HG03571 (cell line): Measurements from ENCODE around the gene NEGR1.

Experiments used
- ATAC-seq: cut with Tn5 transposase; IDR thresholded peaks from one replicate; pipeline ENCODE4 v1.9.1; 2021; ENCODE audit not compliant: unreplicated experiment

Gene NEGR1

GRCh38 chr1:71587961-71588360, 694.4 kb downstream of the NEGR1 start:
- ATAC-seq: no peak

GRCh38 chr1:71586030-71586429, 696.3 kb downstream of the NEGR1 start:
- no peak for ATAC-seq

- ATAC-seq: no peak
These were observed 698.6 kb downstream of the NEGR1 start for GRCh38 chr1:71583756-71584155.

- no peak for ATAC-seq
These were observed 699.7 kb downstream of the NEGR1 start for GRCh38 chr1:71582673-71583072.

- ATAC-seq: no peak
These were observed 704.7 kb downstream of the NEGR1 start for GRCh38 chr1:71577451-71578131.

GRCh38 chr1:71572038-71572437, 710.3 kb downstream of the NEGR1 start:
- ATAC-seq: peak; percentile 66

- no peak for ATAC-seq
These were observed 715.9 kb downstream of the NEGR1 start for GRCh38 chr1:71566413-71566812.

- no peak for ATAC-seq
These were observed 716.5 kb downstream of the NEGR1 start for GRCh38 chr1:71565831-71566230.

GRCh38 chr1:71565262-71565661, 717.1 kb downstream of the NEGR1 start:
- no peak for ATAC-seq

- ATAC-seq: no peak
These were observed 720.0 kb downstream of the NEGR1 start for GRCh38 chr1:71562298-71562697.

GRCh38 chr1:71561729-71562128, 720.6 kb downstream of the NEGR1 start:
- no peak for ATAC-seq

GRCh38 chr1:71561206-71561605, 721.1 kb downstream of the NEGR1 start:
- no peak for ATAC-seq

- ATAC-seq: no peak
These were observed 722.5 kb downstream of the NEGR1 start for GRCh38 chr1:71559880-71560279.

- ATAC-seq: no peak
These were observed 725.2 kb downstream of the NEGR1 start for GRCh38 chr1:71557138-71557537.

GRCh38 chr1:71548398-71548890, 733.9 kb downstream of the NEGR1 start:
- ATAC-seq: no peak

- no peak for ATAC-seq
These were observed 740.2 kb downstream of the NEGR1 start for GRCh38 chr1:71542155-71542554.

- no peak for ATAC-seq
These were observed 748.4 kb downstream of the NEGR1 start for GRCh38 chr1:71533950-71534349.

GRCh38 chr1:71532343-71532742, 750.0 kb downstream of the NEGR1 start:
- no peak for ATAC-seq

GRCh38 chr1:71526824-71527223, 755.5 kb downstream of the NEGR1 start:
- no peak for ATAC-seq

GRCh38 chr1:71522721-71523120, 759.6 kb downstream of the NEGR1 start:
- ATAC-seq: no peak

GRCh38 chr1:71521655-71522264, 760.6 kb downstream of the NEGR1 start:
- no peak for ATAC-seq

- ATAC-seq: no peak
These were observed 770.8 kb downstream of the NEGR1 start for GRCh38 chr1:71511505-71511904.

GRCh38 chr1:71510725-71511124, 771.6 kb downstream of the NEGR1 start:
- no peak for ATAC-seq
